Measurements from ENCODE around the gene RBM23. TPM values are rescaled to one million over a fixed set of nuclear protein-coding genes. Genes with fewer than 3 reads are reported as not detected.

The RBM23 gene
- total and polyA plus RNA-seq, 9 of the 15 experiments (the other 6 are each of a cell fraction or from before 2014, with no cell fraction given) = 46.0 to 102 (median 58.5) TPM

DNA sequence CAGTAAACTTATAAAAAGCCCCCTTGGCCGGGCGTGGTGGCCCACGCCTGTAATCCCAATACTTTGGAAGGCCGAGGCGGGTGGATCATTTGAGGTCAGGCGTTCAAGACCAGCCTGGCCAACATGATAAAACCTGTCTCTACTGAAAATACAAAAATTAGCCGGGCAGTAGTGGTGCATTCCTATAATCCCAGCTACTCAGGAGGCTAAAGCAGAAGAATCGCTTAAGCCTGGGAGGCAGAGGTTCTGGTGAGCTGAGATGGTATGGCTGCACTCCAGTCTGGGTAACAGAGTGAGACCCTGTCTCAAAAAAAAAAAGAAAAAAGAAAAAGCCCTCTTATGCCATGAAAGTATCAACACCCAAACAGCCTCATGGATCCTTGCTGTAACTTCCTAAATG is 6.6 kb upstream of the RBM23 start:
- POLR2A ChIA-PET = no interaction called here
- no peak for FAIRE-seq
- TF ChIP-seq TAF1 (IDR thresholded peaks at IDR 0.05; ENCODE audit: control insufficient read depth, extremely low read depth, insufficient read depth, low read length, severe bottlenecking) = no peak
- TF ChIP-seq, protein P1, sequence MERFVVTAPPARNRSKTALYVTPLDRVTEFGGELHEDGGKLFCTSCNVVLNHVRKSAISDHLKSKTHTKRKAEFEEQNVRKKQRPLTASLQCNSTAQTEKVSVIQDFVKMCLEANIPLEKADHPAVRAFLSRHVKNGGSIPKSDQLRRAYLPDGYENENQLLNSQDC (CRISPR knock-in tag; IDR thresholded peaks at IDR 0.05) = no peak
- TF ChIP-seq MTF1 (CRISPR knock-in tag; IDR thresholded peaks at IDR 0.05; ENCODE audit: borderline replicate concordance) = no peak
- no peak for TF ChIP-seq ZZZ3 (IDR thresholded peaks at IDR 0.05)
- no peak for TF ChIP-seq NR1H2 (CRISPR knock-in tag; IDR thresholded peaks at IDR 0.05)
- TF ChIP-seq, protein P2, sequence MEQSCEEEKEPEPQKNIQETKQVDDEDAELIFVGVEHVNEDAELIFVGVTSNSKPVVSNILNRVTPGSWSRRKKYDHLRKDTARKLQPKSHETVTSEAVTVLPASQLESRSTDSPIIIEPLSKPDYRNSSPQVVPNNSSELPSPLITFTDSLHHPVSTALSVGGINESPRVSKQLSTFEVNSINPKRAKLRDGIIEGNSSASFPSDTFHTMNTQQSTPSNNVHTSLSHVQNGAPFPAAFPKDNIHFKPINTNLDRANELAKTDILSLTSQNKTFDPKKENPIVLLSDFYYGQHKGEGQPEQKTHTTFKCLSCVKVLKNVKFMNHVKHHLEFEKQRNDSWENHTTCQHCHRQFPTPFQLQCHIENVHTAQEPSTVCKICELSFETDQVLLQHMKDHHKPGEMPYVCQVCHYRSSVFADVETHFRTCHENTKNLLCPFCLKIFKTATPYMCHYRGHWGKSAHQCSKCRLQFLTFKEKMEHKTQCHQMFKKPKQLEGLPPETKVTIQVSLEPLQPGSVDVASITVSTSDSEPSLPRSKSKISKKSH (CRISPR knock-in tag; IDR thresholded peaks at IDR 0.05) = no peak
- TF ChIP-seq POU5F1 (IDR thresholded peaks at IDR 0.05; ENCODE audit: borderline replicate concordance, low read depth, low read length, partially characterized antibody) = no peak
- TF ChIP-seq ZNF316 (IDR thresholded peaks at IDR 0.05) = no peak
- no peak for TF ChIP-seq CBFA2T3 (IDR thresholded peaks at IDR 0.05)
- no peak for TF ChIP-seq POLR2AphosphoS5 (IDR thresholded peaks at IDR 0.05; ENCODE audit: control insufficient read depth, insufficient read depth, low read depth, low read length)
- no peak for TF ChIP-seq MED1 (CRISPR knock-in tag; IDR thresholded peaks at IDR 0.05; ENCODE audit: borderline replicate concordance)
- TF ChIP-seq, protein P3, sequence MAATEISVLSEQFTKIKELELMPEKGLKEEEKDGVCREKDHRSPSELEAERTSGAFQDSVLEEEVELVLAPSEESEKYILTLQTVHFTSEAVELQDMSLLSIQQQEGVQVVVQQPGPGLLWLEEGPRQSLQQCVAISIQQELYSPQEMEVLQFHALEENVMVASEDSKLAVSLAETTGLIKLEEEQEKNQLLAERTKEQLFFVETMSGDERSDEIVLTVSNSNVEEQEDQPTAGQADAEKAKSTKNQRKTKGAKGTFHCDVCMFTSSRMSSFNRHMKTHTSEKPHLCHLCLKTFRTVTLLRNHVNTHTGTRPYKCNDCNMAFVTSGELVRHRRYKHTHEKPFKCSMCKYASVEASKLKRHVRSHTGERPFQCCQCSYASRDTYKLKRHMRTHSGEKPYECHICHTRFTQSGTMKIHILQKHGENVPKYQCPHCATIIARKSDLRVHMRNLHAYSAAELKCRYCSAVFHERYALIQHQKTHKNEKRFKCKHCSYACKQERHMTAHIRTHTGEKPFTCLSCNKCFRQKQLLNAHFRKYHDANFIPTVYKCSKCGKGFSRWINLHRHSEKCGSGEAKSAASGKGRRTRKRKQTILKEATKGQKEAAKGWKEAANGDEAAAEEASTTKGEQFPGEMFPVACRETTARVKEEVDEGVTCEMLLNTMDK (IDR thresholded peaks at IDR 0.05; ENCODE audit: borderline replicate concordance, insufficient read depth, low read depth, low read length, poor library complexity, severe bottlenecking) = no peak
- TF ChIP-seq KAT7 (CRISPR knock-in tag; IDR thresholded peaks at IDR 0.05; ENCODE audit: borderline replicate concordance) = no peak
- no peak for TF ChIP-seq ZFP30 (CRISPR knock-in tag; IDR thresholded peaks at IDR 0.05; ENCODE audit: borderline replicate concordance)
- TF ChIP-seq POLR2AphosphoS2 (IDR thresholded peaks at IDR 0.05; ENCODE audit: low read length) = no peak
- no peak for TF ChIP-seq SMARCE1 (IDR thresholded peaks at IDR 0.05)
- no peak for TF ChIP-seq ZC3H8 (IDR thresholded peaks at IDR 0.05)

More for the DNA sequence above, 6.6 kb upstream of the RBM23 start:
- Histone ChIP-seq H2AFZ (ENCODE audit: low read depth, low read length) (no peak overlapping the region), H3K36me3 (ENCODE audit: control insufficient read depth, insufficient read depth, low read length) (peaks cover 75% of the 10 kb centered on the region), H3K9ac (ENCODE audit: insufficient read depth in 1 of 2, low read depth in 2 of 2, low read length in 2 of 2) (no peak overlapping the region), H3K4me2 (ENCODE audit: insufficient read depth, low read length) (no peak overlapping the region), H3K79me2 (ENCODE audit: control insufficient read depth, insufficient read depth, low read length) (peaks cover 40% of the 10 kb centered on the region), H4K20me1 (replicated peaks; ENCODE audit: control insufficient read depth, insufficient read depth, low read length) (no peaks in the 10 kb centered on the region), H3K9me1 (ENCODE audit: control insufficient read depth, insufficient read depth, low read length) (no peaks in the 10 kb centered on the region), H3K9me3 (replicated peaks; ENCODE audit: control insufficient read depth, insufficient read depth, low read depth, low read length) (no peaks in the 10 kb centered on the region), H3K27me3 (ENCODE audit: control insufficient read depth in 2 of 2, insufficient read depth in 2 of 2, low read length in 2 of 2) (no peaks in the 10 kb centered on the region), H3K4me1 (replicated peaks in 1 of 2; ENCODE audit: control insufficient read depth in 2 of 2, insufficient read depth in 2 of 2, low read length in 2 of 2) (peaks cover 10 to 22% of the 10 kb centered on the region in 2 experiments; a peak in 4 of 5 replicates), H3K27ac (ENCODE audit: extremely low read depth, low read depth, low read length) (no peak overlapping the region), H3K4me3 (no peak overlapping the region)
- no peak for DNase-seq (ENCODE audit: extremely low read depth in 1 of 4, low spot score in 3 of 4)
- no peak for ATAC-seq
- intact Hi-C loops (cut with micrococcal nuclease) (no loop called here), in situ Hi-C loops (cut with MboI) (no loop called here)
- 93% methylated on average over 8 of the region's 8 CpGs for WGBS (ENCODE audit: insufficient coverage, low coverage, missing lambda C conversion rate)
- CTCF ChIA-PET (ENCODE audit: low intra/inter-chr PET ratio) = no interaction called here
- no TSS peak for BruUV-seq (replicated peaks)

Measured in K562 (cell line).